ENCODE results near the gene CPNE7.
"Not testable (repeated sequence)": the region's sequence is repeated elsewhere in the genome, so short reads cannot be mapped to it uniquely, and the experiment has no call there.

CPNE7 gene

DNA sequence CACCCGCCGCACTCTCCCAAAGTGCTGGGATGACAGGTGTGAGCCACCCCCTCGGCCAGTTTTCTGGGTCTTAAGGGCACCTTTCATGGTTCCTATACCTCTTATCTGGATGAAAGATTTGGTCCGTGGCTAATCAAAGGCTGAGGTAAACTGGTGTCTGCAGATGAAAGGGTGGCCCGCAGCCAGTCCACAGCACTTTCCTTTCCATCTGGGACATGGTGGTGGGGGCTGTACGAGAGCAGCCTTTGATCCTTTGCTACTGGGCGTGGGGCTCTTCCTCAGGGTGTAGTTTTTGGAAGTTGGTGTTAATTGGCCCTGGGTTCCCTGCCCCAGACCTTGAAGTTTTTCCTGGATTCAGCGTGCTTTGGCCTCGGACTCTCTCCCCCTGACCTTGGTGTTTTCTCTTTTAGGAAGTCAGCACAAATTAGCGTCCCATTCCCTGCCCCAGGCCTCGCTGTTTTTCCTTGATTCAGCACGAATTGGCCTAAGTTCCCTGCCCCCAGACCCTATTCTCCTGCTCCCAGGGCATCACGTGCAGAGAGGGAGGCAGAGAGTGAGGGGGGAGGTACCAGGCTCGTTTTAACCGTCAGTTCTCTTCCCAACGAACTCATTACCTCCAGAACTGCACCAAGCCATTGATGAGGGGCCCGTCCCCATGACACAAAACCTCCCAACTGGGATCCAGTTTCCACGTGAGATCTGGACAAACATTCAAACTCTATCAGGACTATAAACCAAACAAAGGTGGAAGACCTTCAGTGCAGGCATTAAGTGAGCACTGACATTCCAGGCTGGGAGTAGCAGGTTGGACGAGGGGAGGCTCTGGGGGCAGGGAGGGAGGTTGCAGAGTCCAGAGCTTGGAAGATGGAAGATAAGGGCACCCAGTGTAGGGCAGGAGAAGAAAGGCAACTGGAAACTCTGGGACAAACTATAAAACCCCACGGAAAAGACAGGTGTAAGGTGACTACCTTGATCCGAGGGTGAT, 49.5 kb downstream of the CPNE7 start:
- DNase-seq (ENCODE audit: low spot score) = no peak

DNA sequence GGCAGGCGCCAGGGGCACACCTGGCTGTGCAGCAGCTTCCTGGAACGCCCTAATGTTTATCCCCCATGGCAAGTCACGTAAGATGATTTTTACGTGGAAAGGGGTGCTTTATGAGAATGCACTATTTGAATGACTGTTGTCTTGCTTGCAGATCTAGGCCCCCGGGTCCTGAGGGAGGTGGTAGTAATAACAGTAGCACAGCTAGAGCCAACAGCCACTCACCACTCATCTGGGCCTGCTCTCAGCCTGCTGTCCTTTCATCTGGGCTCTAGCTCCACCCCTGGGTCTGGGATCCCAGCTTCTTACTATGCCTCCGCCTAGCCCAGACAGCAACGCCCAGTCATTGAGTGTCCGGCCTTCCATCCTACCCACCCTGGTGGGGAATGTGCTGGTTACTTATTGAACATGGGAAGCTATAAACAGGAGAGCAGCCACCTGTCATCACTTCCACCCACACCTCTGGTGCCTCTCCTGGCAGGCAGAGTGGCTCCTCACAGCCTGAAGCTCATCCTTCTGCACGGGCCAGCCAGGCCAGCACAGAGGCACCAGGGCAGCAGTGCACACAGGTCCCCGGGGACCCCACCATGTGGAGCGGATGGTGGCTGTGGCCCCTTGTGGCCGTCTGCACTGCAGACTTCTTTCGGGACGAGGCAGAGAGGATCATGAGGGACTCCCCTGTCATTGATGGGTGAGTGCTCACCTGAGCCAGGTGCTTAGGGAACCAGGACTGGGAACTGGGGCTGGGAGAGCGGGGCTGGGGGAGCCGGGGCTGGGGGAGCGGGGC, 54.5 kb downstream of the CPNE7 start:
- no peak for DNase-seq (ENCODE audit: low spot score)

DNA sequence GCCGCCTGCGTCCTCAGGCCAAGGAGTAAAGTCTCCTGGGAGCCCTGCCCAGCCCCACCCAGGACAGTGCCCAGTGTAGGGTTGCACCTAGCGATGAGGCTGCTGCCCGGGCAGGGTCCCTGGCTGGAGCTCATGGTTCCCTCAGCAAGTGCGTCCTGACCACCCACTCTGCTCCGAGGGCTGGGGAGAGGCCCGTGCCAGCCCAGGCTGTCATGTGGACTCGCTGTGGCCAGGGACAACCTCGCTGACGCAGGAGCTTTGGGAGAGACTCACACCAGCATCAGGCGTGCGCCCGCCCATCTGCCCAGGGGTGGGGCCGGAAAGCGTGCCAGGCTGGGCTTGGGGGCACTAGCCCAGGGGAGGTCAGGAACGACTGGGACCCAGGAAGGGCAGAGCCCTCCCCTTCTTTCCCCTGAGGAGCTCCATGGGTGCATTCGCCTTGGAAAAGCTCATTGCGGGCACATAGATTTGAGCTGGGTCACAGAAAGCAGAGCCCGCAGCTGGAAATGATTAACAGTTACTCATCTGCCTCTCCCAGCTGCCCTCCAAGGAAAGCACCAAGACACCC, 57.6 kb downstream of the CPNE7 start:
- no peak for DNase-seq (ENCODE audit: low spot score)

DNA sequence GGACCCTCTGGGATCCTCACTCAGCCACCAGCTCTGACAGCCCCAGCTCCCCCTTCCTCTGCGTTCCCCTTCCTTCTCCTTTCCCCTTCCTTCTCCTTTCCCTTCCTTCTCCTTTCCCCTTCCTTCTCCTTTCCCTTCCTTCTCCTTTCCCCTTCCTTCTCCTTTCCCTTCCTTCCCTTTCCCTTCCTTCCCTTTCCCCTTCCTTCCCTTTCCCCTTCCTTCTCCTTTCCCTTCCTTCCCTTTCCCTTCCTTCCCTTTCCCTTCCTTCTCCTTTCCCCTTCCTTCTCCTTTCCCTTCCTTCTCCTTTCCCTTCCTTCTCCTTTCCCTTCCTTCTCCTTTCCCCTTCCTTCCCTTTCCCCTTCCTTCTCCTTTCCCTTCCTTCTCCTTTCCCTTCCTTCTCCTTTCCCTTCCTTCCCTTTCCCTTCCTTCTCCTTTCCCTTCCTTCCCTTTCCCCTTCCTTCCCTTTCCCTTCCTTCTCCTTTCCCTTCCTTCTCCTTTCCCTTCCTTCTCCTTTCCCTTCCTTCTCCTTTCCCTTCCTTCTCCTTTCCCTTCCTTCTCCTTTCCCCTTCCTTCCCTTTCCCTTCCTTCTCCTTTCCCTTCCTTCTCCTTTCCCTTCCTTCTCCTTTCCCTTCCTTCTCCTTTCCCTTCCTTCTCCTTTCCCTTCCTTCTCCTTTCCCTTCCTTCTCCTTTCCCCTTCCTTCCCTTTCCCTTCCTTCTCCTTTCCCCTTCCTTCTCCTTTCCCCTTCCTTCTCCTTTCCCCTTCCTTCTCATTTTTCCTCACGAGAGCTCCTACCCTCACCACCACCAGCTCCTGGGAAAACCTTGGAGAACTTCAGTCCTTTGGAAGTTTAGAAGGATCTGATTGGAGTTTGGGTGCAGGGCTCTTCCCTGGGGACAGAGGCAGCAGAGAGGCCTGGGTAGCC, 59.2 kb downstream of the CPNE7 start:
- DNase-seq (ENCODE audit: low spot score) = not testable (repeated sequence)

DNA sequence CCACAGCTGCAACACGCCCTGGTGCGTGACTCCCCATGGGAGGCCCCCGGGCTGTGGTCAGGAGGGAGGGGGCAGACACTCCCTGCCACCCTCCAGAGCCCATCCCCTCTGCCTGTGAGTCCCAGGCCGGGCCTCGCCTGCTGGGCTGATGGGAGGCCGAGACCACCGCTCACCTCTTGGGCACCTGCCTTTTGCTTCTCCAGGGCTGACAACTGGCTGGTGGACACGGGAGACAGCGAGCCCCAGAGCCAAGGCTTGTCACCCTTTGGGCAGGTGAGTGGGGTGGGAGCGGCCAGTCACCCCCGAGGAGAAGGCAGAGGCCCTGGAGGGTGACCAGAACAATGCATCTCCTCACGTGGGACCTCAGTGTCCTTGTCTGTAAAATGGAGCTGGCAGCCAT, 61.1 kb downstream of the CPNE7 start:
- no peak for DNase-seq (ENCODE audit: low spot score)

DNA sequence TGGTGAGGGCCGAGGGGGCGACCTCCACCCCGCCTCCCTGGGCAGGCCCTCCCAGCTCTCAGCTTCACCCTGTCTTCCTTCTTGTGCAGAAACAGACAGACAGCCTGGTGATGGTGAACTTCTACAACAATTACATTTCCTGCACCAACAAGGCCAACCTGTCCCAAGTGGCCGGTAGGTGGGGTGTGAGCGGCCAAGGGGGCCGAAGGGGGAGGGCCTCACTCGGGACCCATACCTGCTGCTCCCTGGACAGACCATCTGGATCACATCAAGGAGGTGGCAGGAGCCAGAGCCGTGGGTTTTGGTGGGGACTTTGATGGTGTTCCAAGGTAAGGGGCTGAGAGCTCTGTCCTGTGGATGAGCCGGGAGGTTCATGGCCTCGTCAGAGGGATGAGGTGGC, 61.8 kb downstream of the CPNE7 start:
- DNase-seq (ENCODE audit: low spot score) = no peak

DNA sequence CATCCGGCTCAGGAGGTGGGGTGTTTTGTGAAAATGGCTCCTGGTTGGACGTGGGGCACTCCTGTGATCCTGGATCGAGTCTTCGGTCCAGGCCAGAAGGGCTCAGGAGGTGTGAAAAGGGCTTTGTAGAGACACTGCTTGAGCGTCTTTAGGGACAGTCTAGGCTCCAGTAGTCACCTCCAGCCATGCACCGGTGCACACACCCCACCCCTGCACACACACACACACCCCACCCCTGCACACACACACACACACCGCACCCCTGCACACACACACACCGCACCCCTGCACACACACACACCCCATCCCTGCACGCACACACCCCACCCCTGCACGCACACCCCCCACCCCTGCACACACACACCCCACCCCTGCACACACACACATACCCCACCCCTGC, 62.9 kb downstream of the CPNE7 start:
- DNase-seq (ENCODE audit: low spot score) = no peak

DNA sequence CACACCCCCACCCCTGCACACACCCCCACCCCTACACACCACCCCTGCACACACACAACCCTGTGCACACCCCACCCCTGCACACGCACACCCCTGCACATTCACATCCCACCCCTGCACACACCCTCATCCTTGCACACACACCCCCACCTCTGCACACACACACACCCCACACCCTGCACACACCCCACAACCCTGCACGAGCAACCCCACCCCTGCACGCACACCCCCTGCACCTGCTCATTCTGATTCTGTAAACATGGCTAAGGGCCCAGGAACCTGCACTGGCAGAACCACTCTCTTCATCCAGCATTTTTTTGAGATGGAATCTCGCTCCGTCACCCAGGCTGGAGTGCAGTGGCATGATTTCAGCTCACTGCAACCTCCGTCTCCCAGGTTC, 63.8 kb downstream of the CPNE7 start:
- no peak for DNase-seq (ENCODE audit: low spot score)

DNA sequence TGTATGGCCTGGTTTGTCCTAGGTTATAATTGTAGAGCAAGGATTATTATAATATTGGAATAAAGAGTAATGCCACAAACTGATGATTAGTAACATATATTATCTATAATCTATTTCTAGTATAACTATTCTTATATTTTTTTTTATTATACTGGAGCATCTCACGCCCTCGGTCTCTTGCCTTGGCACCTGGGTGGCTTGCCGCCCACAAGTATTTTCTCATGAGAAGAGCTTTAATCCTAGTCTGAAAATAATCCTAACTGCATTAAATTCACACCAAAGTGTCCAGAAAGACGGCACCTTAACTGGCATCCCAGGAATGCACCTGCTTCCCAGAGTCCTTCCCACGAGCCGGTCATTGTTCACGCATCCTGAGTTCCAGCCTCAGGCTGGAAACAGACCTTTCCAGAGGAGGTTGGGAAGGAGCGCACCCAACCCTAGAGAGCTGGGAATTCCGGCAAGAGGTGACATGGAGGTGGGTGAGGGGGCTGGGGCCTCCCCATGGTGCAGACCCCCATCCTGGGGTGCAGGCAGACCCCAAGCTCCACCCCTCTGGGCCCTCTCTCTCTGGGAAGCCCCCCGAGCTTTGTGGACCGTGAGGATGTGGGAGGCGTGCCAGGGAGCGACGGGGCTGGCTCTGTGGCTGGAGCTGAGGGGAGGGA, 66.0 kb downstream of the CPNE7 start:
- DNase-seq (ENCODE audit: low spot score) = no peak

DNA sequence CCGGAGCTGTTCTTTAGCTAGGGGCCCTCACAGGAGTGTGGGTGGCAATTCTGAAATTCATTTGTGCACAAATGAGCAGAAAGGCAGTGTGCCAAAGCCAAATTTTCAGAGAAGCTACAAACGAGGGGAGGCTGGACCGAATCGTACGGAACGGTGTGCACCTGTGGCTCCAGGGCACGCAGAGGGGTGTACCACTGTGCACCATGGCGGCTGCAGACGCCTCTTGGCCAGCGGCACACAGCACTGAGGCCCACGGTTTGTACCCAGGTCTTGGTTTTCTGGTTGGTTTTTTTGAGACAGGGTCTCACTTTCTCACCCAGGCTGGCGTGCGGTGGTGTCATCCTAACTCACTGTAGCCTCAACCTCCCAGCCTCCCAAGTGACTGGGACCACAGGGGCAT, 67.0 kb downstream of the CPNE7 start:
- DNase-seq (ENCODE audit: low spot score) = no peak

DNA sequence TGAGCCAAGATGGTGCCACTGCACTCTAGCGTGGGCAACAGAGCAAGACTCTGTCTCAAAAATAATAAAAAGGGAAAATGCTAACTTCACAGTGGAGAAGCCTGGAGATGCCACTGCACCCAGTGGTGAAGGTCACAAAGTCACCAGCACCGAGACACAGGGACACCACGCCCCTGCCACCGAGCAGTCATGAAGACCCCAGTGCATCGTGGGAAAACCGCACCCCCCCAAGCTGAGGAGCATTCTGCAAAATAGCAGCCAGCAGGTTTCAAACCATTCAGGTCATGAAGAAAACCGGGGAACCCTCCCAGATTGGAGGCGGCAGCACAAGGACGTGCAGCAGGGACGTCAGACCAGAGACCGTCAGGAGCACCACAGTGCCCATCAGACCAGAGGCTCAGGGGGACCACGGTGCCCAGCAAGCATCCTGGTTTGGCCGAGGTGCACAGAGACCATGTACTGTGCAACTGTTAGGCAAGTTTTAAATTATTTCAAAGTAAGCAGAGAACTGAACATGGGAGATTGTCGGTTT, 68.3 kb downstream of the CPNE7 start:
- no peak for DNase-seq (ENCODE audit: low spot score)

DNA sequence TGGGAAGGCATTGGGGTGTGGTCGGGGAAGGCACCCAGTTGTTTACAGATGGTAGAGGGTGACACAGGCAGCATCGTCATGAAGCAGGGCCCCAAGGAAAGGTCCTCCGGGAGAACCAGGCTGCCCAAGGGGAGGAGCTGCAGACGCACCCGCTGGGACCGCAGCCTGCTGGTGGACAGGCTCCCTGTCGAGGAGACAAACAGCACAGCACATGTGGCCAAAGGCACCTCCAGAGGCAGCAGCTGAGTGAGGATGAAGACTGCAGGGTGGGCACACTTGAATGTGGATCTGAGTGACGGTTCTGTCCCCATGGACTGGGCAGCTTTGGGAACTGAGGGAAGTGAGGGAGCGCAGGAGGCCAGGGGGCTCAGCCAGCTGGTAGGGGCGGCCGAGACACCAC, 69.6 kb downstream of the CPNE7 start:
- DNase-seq (ENCODE audit: low spot score) = no peak

DNA sequence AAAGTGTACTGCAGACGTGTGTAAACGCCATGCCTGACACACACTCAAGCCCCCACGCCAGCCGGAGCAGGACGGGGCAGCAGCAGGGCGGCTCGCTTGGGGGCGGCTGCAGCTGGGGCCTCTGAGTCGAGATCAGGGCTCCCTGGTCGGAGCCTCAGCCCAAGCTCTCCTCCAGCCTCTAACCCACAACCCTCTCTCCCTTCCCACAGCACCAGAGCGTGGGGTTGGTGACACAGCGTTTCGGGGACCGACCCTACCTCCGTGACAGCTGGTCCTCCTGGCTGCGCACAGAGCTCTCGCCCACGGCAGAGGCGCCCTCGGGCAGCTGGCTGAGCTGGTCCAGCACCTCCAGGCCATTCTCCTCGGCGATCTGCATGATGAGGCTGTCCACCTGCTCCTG, 70.7 kb downstream of the CPNE7 start:
- no peak for DNase-seq (ENCODE audit: low spot score)

Measured in hematopoietic multipotent progenitor cell treated with erythropoietin and hydrocortisone succinate and interleukin-3 and kit ligand, for 17 days (in vitro differentiated cells).